Measurements from ENCODE around the gene LSS.

DNA sequence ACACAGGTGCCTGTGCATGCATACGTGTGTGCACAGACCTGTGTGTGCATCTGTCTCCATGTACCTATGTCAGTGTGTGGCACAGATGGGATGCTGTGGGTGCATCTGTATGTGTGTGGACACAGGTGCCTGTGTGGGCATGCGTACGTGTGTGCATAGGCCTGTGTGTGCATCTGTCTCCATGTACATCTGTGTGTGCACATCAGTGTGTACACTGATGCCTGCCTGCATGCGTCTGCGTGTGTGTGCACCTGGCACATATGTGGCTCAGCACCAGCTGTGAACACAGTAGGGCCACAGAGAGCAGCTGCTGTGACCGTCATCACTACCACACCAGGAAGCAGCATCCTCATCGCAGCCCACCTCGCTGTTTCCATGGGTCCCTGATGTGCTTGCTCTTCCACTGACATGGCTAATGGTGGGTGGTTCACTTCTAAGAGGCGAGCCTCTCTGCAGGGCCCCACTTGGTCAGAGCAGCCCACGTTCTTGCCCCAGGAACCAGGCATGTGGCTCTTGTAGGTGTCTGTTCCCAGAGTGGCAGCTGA lies 34.7 kb downstream of the LSS start:
- TF ChIP-seq, protein P1, sequence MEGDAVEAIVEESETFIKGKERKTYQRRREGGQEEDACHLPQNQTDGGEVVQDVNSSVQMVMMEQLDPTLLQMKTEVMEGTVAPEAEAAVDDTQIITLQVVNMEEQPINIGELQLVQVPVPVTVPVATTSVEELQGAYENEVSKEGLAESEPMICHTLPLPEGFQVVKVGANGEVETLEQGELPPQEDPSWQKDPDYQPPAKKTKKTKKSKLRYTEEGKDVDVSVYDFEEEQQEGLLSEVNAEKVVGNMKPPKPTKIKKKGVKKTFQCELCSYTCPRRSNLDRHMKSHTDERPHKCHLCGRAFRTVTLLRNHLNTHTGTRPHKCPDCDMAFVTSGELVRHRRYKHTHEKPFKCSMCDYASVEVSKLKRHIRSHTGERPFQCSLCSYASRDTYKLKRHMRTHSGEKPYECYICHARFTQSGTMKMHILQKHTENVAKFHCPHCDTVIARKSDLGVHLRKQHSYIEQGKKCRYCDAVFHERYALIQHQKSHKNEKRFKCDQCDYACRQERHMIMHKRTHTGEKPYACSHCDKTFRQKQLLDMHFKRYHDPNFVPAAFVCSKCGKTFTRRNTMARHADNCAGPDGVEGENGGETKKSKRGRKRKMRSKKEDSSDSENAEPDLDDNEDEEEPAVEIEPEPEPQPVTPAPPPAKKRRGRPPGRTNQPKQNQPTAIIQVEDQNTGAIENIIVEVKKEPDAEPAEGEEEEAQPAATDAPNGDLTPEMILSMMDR (IDR thresholded peaks at IDR 0.05) = no peak
- TF ChIP-seq POLR2A (IDR thresholded peaks at IDR 0.05) = no peak

All from lower leg skin (tissue), 3 donors.